ENCODE measurements around the gene BPI.
"Not testable (repeated sequence)": the region's sequence is repeated elsewhere in the genome, so short reads cannot be mapped to it uniquely, and the experiment has no call there.

Gene BPI

DNA sequence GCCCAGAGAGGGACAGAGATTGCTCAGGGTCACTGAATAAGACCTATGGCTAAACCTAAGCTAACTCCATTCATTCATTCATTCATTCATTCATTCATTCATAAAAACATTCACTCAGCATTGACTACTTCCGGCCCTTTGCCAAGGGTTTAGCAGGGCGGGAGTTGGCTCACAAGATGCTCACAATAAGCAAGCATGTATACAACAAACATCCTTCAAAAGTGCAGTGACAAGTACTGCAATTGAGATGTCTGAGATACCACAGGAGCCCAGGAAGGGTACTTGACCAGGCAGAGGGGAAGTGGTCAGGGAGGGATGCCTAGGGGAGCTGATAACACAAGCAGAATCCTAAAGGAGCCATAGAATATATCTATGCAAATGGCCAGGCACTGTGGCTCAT is 25.2 kb upstream of the BPI start:
- no peak for DNase-seq

DNA sequence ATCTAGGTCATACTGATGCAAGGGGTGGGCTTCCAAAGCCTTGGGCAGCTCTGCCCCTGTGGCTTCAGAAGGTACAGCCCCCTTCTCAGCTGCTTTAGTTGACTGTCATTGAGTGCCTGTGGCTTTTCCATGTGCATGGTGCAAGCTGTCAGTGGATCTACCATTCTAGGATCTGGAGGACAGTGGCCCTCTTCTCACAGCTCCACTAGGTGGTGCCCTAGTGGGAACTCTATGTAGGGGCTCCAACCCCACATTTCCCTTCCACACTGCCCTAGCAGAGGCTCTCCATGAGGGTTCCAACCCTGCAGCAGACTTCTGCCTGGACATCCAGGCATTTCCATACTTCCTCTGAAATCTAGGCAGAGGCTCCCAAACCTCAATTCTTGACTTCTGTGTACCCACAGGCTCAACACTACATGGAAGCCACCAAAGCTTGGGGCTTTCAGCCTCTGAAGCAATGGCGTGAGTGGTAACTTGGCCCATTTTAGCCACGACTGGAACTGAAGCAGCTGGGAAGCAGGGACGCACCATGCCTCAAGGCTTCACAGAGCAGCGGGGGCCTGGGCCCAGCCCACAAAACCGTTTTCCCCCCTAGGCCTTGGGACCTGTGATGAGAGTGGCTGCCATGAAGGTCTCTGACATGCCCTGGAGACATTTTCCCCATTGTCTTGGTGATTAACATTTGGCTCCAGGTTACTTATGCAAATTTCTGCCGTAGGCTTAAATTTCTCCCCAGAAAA is 22.6 kb upstream of the BPI start:
- DNase-seq, result not testable (repeated sequence)

DNA sequence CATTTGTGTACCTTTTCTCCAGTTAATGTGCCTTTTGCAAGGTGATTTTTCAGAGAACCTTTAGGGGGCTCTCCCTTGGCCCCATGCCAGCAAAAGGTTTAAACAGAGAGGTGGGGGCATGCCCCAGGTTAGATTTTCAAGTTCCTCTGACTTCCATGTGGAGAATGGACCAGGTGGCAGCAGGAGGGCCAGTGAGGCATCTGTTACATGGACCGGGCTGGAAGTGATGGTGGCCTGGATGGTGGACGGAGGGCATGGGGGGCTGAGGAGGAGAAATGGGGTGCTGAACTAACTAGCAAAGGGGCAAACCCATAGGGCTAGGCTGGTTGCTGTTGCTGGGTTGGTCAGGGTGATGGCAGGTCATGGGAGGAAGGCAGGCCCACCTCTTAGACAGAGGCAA is 20.7 kb upstream of the BPI start:
- no peak for DNase-seq

GRCh38 chr20:38284066-38284650 is 19.8 kb upstream of the BPI start:
- not testable (repeated sequence) for DNase-seq

GRCh38 chr20:38284893-38285444 is 19.0 kb upstream of the BPI start:
- DNase-seq, result no peak

DNA sequence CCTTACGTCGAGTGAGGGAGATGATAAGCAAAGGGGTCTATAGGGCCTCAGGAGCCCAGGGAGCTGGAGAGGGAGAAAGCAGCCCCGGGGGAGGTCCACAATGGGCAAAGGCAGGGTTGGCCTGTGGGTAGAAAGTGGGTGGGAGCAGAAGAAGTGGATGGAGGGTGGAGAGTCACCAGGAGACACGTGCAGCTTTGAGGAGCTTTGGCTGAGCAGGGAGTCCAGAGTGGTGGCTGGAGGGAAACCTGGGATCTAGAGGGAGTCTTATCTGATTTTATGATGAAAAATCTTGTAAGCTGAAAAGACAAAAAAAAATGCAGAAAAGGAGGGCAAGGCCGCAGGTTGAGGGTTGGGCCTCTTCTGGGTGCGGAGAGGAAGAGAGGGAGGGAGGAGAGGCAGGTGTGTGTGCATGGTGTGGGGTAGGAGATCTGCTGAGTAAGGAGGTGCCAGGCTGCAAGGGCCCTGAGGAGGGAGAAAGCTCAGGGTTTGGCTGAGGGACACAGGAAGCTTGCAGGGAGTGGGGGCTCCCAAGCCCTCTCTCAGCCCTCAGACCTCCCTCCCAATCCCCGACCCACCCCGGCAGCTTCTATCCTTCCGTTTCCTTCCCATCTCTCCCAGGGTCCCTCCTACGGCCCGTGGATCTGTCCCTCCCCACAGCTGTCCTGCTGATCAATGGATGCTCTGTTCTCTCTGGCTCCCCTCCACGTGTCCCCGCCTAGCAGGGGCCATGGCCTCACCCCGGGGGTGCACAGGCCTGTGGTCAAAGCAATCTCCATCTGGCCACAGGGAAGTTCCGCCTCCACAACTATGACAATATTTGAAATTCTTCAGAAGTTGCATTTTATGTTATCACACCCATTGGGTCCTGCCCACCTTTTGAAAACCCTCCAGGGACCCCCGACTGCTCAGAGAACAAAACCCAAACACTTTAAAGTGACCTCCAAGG is 17.1 kb upstream of the BPI start:
- DNase-seq, result no peak

DNA sequence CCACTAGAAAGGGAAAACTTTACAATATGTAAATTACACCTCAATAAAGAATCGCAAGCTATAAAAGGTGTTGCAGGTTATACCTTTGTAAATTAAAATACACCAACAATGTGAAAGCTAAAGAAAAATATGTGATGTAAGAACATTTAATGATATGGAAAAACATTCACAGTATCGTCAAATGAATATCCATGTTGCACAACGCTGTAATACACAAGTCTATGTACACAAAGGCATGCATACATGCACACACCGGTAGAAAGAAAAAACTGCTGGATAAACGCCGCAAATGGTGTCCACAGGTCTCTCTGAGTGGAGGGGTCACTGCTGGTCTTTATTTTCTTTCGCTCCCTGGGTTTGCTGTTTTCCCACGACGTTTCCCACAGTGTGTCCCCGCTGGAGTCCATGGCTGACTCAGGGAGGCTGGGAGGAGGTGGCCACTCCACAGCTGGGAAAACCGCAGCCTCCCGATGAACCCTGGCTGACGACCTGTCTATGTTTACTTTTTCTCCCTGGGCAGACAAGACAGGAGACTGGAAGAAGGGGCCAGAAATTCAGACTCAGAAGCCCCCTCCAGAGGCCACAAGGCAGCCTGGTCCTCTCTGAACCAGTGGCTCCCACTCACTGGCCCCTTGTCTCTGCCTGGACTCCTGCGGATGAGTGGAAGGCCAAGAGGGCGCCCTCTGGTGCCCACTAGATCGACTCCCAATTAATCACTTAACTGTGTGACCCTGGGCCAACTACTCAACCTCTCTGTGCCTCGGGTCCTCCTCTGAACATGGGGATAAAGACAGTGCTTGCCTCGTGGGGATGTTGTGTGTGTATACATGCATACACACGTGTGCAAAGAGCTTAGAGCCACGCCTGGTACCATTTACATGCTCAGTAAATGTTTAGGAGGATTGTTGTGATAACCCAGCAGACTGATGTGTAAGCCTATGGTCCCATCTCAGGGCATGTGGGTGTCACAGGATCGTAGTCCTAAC is 12.8 kb upstream of the BPI start:
- DNase-seq, result no peak

GRCh38 chr20:38291966-38292365 is 12.0 kb upstream of the BPI start:
- no peak for DNase-seq

DNA sequence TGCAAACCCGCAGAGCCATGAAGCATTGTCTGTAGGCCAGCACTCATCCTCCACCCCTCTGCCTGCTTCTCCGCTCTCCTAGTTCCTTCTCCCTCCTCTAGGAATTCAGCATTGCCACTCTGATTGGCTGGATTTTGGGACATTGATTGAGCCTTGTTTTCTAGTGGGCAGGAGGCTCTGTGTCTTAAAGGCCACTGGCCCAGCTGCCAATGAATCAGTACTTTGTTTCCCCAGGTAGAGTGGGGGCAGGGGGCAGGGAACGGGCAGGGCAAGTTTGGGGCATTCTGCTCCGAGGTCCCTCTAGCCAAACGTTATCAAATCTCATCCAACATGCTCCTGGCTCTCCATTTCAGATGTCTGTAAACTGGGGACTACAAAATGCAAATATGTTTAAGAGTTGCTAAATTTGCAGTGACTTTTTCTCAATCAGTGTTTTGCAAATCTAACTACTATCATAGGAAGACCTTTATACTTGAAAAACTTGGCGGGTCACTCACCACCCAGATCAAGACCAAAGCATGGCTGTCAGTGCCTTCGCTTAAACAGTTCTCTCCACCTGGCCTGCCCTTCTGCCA is 10.4 kb upstream of the BPI start:
- DNase-seq, result no peak

- DNase-seq, result no peak
Observed at GRCh38 chr20:38294076-38294591, 9.8 kb upstream of the BPI start.

- no peak for DNase-seq
Observed at GRCh38 chr20:38295811-38296210, 8.1 kb upstream of the BPI start.

GRCh38 chr20:38296433-38296832 is 7.5 kb upstream of the BPI start:
- DNase-seq, result no peak

- no peak for DNase-seq
Observed at GRCh38 chr20:38297916-38298674, 5.9 kb upstream of the BPI start.

DNA sequence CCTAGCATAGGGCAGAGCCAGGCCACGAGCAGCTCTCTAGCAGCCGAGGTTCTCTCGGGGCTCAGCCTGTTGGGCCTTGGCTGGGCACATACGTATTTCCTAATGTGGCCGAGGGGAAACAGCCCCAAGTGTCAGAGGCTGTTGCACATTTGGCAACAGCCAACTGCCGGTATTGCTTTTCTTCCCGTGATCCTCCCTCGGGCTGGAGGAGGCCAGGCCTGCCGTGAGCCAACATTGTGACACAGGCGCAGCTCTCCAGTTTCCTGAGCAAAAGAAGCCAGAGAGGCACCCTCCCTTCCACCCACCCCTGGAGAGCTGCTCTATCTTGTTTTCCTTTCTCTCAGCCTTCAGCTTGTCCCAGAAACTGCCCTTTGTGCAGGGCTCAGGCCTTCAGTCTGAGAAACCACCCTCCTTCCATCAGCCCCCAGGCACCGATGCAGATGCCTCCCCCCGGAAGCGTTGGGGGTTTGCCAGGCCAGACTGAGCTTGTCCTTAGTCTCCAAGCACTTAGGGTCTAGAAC is 5.1 kb upstream of the BPI start:
- DNase-seq, result no peak

DNA sequence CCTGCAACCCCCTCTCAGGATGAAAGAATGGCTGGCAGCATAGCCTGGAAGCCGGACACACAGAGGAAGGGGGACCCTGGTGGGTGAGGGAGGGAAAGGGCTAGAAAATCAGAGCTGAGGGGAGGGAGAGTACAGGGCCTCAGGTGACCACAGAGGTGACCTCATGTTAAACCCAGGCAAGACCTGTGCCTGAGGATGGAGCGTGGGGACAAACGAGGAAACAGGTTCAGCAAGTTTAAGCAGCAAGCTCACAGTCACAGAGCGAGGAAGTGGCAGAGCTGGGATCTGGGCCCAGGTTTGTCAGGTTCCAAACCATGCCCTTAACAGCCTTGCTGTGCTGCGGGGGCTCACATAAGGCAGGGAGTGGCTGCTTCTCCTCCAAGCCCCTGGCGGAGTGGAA is 4.0 kb upstream of the BPI start:
- no peak for DNase-seq

DNA sequence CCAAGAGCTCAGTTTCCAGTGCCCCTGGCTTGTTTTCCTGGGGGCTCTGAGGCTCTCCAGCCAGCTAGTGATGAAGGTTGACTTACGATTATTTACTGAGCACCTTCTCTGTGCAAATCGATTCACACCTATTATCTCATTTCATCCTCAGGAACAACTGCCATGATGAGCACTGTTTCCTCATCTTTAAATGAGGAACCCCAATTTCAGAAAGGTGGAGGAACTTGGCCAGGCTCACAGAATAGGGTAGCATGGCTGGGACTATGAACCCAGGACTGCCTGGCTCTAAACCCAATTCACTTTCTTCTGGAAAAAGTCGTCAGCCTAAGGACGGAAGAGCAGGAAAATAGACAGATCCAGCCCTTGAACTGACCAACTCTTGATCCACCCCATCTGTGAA is 3.5 kb upstream of the BPI start:
- DNase-seq, result no peak

GRCh38 chr20:38301309-38301708 is 2.6 kb upstream of the BPI start:
- DNase-seq, result no peak

DNA sequence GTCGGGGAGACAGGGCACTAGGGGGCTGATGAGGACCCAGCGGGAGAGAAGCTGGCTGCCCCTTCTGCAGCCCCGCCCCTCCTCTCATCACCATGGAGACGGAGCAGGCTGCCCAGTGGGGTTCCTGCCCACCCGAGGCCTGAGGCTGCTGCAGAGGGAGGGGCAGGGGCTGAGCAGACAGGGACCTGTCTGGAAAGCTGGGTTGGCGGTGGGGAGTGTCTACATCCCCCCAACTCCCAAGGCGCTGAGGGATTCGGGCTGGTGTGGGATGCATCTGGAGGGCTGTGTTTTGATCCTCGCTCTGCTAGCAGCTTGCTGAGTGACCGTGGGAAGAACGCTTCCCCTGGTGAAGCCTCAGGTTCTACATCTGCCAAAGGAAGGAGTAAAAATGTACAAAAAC is 1.2 kb upstream of the BPI start:
- no peak for DNase-seq

DNA sequence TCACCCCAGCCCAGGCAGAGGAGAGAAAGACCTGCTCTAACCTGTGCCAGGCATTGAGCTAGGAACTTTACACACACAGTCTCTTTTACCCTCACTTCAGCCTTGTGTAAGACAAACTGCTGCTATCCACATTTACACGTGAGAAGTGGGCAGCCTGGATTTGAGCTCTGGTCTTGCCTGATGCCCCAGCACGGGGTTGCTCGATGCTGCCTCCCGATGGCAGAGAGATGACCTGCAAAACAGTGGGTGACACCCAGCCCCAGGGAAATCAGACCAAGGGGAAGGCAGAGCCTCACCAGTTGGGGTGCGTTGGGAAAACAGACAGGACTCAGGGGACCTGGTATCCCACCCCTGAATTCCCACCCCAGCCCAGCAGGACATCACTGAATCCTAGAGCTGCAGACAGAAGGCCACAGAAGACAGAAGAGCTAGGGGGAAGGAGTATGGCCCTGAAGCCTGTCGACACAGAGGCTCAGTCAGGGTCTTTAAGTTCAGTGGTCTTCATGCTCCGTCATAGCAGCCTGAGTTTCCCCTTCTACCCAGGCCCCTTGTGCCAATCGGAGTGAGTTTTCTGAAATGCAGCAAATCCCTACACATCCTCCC is 990 bp downstream of the BPI start:
- DNase-seq, result no peak

- no peak for DNase-seq
Observed at GRCh38 chr20:38305541-38305940, 1.6 kb downstream of the BPI start.
